Measurements from ENCODE around the gene NT5DC3.

NT5DC3 gene

GRCh38 chr12:103734863-103735262 lies 106.2 kb downstream of the NT5DC3 start:
- H2AFZ ChIP-seq (ENCODE audit: low read length): no peak overlapping the region

GRCh38 chr12:103731539-103731938 lies 109.5 kb downstream of the NT5DC3 start:
- H2BK120ac ChIP-seq (ENCODE audit: low read depth, low read length): no peak overlapping the region
- H3K4me2 ChIP-seq (ENCODE audit: insufficient read depth, low read length, poor library complexity, severe bottlenecking): no peak overlapping the region
- H3K9me3 ChIP-seq (replicated peaks in 1 of 2; ENCODE audit: control insufficient read depth in 2 of 2, insufficient read depth in 1 of 2, low read depth in 1 of 2, low read length in 2 of 2): peaks cover 0 to 3% of the 10 kb centered on the region in 2 donors
- no peak overlapping the region for H4K91ac ChIP-seq (ENCODE audit: low read depth, low read length, poor library complexity)
- H3K36me3 ChIP-seq (replicated peaks in 1 of 2; ENCODE audit: control insufficient read depth in 2 of 2, insufficient read depth in 2 of 2, low read length in 2 of 2): no peaks in the 10 kb centered on the region
- H3K18ac ChIP-seq (ENCODE audit: low read length): no peak overlapping the region
- H2BK5ac ChIP-seq (ENCODE audit: low read length): no peak overlapping the region
- no peak overlapping the region for H3K23ac ChIP-seq (ENCODE audit: low read depth, low read length, poor library complexity)
- no peak overlapping the region for H3K9ac ChIP-seq (ENCODE audit: low read depth, low read length, poor library complexity)
- H3K4me1 ChIP-seq (ENCODE audit: control insufficient read depth in 2 of 2, insufficient read depth in 1 of 2, low read depth in 1 of 2, low read length in 2 of 2): no peaks in the 10 kb centered on the region
- H3K14ac ChIP-seq (ENCODE audit: low read length): no peak overlapping the region
- H2AK5ac ChIP-seq (ENCODE audit: low read depth, low read length): no peak overlapping the region
- DNase-seq (ENCODE audit: low spot score): no peak
- no peak overlapping the region for H3K27ac ChIP-seq (replicated peaks; ENCODE audit: low read length)
- H2BK12ac ChIP-seq (ENCODE audit: low read length): no peak overlapping the region
- H3K4ac ChIP-seq (ENCODE audit: low read length): no peak overlapping the region
- no CpG with 5 or more reads among the region's 1 CpG for WGBS, 2 donors (ENCODE audit: extremely low coverage in 2 of 2, insufficient read length in 2 of 2, insufficient replicate concordance in 1 of 2)
- H4K8ac ChIP-seq (ENCODE audit: low read depth, low read length): no peak overlapping the region
- H2AFZ ChIP-seq (ENCODE audit: low read length): no peak overlapping the region
- H2BK15ac ChIP-seq (ENCODE audit: low read length): no peak overlapping the region
- H3K4me3 ChIP-seq (ENCODE audit: low read length in 2 of 2): no peak overlapping the region
- no peaks in the 10 kb centered on the region for H3K79me1 ChIP-seq (ENCODE audit: low read depth, low read length)
- peaks cover 0 to 8% (median 0%) of the 10 kb centered on the region in 3 experiments for H3K27me3 ChIP-seq (ENCODE audit: control insufficient read depth in 3 of 3, insufficient read depth in 3 of 3, low read depth in 1 of 3, low read length in 3 of 3)

More at GRCh38 chr12:103734863-103735262, 106.2 kb downstream of the NT5DC3 start:
- Histone ChIP-seq H3K4me3 (ENCODE audit: low read length in 2 of 2) (no peak overlapping the region), H4K91ac (ENCODE audit: low read depth, low read length, poor library complexity) (no peak overlapping the region), H3K9ac (ENCODE audit: low read depth, low read length, poor library complexity) (no peak overlapping the region), H3K18ac (ENCODE audit: low read length) (no peak overlapping the region), H2BK12ac (ENCODE audit: low read length) (no peak overlapping the region), H2BK120ac (ENCODE audit: low read depth, low read length) (no peak overlapping the region), H2BK5ac (ENCODE audit: low read length) (no peak overlapping the region), H2BK15ac (ENCODE audit: low read length) (no peak overlapping the region), H4K8ac (ENCODE audit: low read depth, low read length) (no peak overlapping the region), H3K79me1 (ENCODE audit: low read depth, low read length) (no peaks in the 10 kb centered on the region), H3K23ac (ENCODE audit: low read depth, low read length, poor library complexity) (no peak overlapping the region), H3K36me3 (replicated peaks in 1 of 2; ENCODE audit: control insufficient read depth in 2 of 2, insufficient read depth in 2 of 2, low read length in 2 of 2) (no peaks in the 10 kb centered on the region), H3K4ac (ENCODE audit: low read length) (no peak overlapping the region), H3K9me3 (replicated peaks in 1 of 2; ENCODE audit: control insufficient read depth in 2 of 2, insufficient read depth in 1 of 2, low read depth in 1 of 2, low read length in 2 of 2) (peaks cover 0 to 3% of the 10 kb centered on the region in 2 donors), H3K4me1 (ENCODE audit: control insufficient read depth in 2 of 2, insufficient read depth in 1 of 2, low read depth in 1 of 2, low read length in 2 of 2) (no peaks in the 10 kb centered on the region), H2AK5ac (ENCODE audit: low read depth, low read length) (no peak overlapping the region), H3K27ac (replicated peaks; ENCODE audit: low read length) (no peak overlapping the region), H3K27me3 (ENCODE audit: control insufficient read depth in 3 of 3, insufficient read depth in 3 of 3, low read depth in 1 of 3, low read length in 3 of 3) (peaks cover 0 to 6% (median 0%) of the 10 kb centered on the region in 3 experiments), H3K14ac (ENCODE audit: low read length) (no peak overlapping the region), H3K4me2 (ENCODE audit: insufficient read depth, low read length, poor library complexity, severe bottlenecking) (no peak overlapping the region)
- DNase-seq (ENCODE audit: low spot score): no peak
- WGBS, 2 donors (ENCODE audit: extremely low coverage in 2 of 2, insufficient read length in 2 of 2, insufficient replicate concordance in 1 of 2): no CpG with 5 or more reads among the region's 2 CpGs

- Histone ChIP-seq H2BK15ac (ENCODE audit: low read length) (no peak overlapping the region), H3K18ac (ENCODE audit: low read length) (no peak overlapping the region), H3K9ac (ENCODE audit: low read depth, low read length, poor library complexity) (no peak overlapping the region), H3K4me1 (ENCODE audit: control insufficient read depth in 2 of 2, insufficient read depth in 1 of 2, low read depth in 1 of 2, low read length in 2 of 2) (no peaks in the 10 kb centered on the region), H3K27me3 (ENCODE audit: control insufficient read depth in 3 of 3, insufficient read depth in 3 of 3, low read depth in 1 of 3, low read length in 3 of 3) (peaks cover 0 to 8% (median 0%) of the 10 kb centered on the region in 3 experiments), H3K4ac (ENCODE audit: low read length) (no peak overlapping the region), H4K8ac (ENCODE audit: low read depth, low read length) (no peak overlapping the region), H3K4me3 (ENCODE audit: low read length in 2 of 2) (no peak overlapping the region), H3K27ac (replicated peaks; ENCODE audit: low read length) (no peak overlapping the region), H3K23ac (ENCODE audit: low read depth, low read length, poor library complexity) (no peak overlapping the region), H2BK5ac (ENCODE audit: low read length) (no peak overlapping the region), H3K4me2 (ENCODE audit: insufficient read depth, low read length, poor library complexity, severe bottlenecking) (no peak overlapping the region), H3K14ac (ENCODE audit: low read length) (no peak overlapping the region), H3K36me3 (replicated peaks in 1 of 2; ENCODE audit: control insufficient read depth in 2 of 2, insufficient read depth in 2 of 2, low read length in 2 of 2) (no peaks in the 10 kb centered on the region), H2AK5ac (ENCODE audit: low read depth, low read length) (no peak overlapping the region), H2BK120ac (ENCODE audit: low read depth, low read length) (no peak overlapping the region), H2BK12ac (ENCODE audit: low read length) (no peak overlapping the region), H4K91ac (ENCODE audit: low read depth, low read length, poor library complexity) (no peak overlapping the region), H3K79me1 (ENCODE audit: low read depth, low read length) (no peaks in the 10 kb centered on the region), H3K9me3 (replicated peaks in 1 of 2; ENCODE audit: control insufficient read depth in 2 of 2, insufficient read depth in 1 of 2, low read depth in 1 of 2, low read length in 2 of 2) (peaks cover 0 to 5% of the 10 kb centered on the region in 2 donors), H2AFZ (ENCODE audit: low read length) (no peak overlapping the region)
- WGBS, 2 donors (ENCODE audit: extremely low coverage in 2 of 2, insufficient read length in 2 of 2, insufficient replicate concordance in 1 of 2): no CpG with 5 or more reads among the region's 1 CpG
- no peak for DNase-seq (ENCODE audit: low spot score)
These were observed 111.5 kb downstream of the NT5DC3 start for GRCh38 chr12:103729499-103729898.

GRCh38 chr12:103728323-103728722 lies 112.7 kb downstream of the NT5DC3 start:
- no peak overlapping the region for H2BK15ac ChIP-seq (ENCODE audit: low read length)
- H3K4me2 ChIP-seq (ENCODE audit: insufficient read depth, low read length, poor library complexity, severe bottlenecking): no peak overlapping the region
- H2BK120ac ChIP-seq (ENCODE audit: low read depth, low read length): no peak overlapping the region
- H3K4me3 ChIP-seq (ENCODE audit: low read length in 2 of 2): no peak overlapping the region
- no peak overlapping the region for H3K4ac ChIP-seq (ENCODE audit: low read length)
- no peak overlapping the region for H2BK12ac ChIP-seq (ENCODE audit: low read length)
- no peak for DNase-seq (ENCODE audit: low spot score)
- H4K8ac ChIP-seq (ENCODE audit: low read depth, low read length): no peak overlapping the region
- no peak overlapping the region for H2BK5ac ChIP-seq (ENCODE audit: low read length)
- no peak overlapping the region for H3K9ac ChIP-seq (ENCODE audit: low read depth, low read length, poor library complexity)
- no peaks in the 10 kb centered on the region for H3K36me3 ChIP-seq (replicated peaks in 1 of 2; ENCODE audit: control insufficient read depth in 2 of 2, insufficient read depth in 2 of 2, low read length in 2 of 2)
- H3K14ac ChIP-seq (ENCODE audit: low read length): no peak overlapping the region
- H3K23ac ChIP-seq (ENCODE audit: low read depth, low read length, poor library complexity): no peak overlapping the region
- H4K91ac ChIP-seq (ENCODE audit: low read depth, low read length, poor library complexity): no peak overlapping the region
- H2AK5ac ChIP-seq (ENCODE audit: low read depth, low read length): no peak overlapping the region
- no peaks in the 10 kb centered on the region for H3K4me1 ChIP-seq (ENCODE audit: control insufficient read depth in 2 of 2, insufficient read depth in 1 of 2, low read depth in 1 of 2, low read length in 2 of 2)
- no peaks in the 10 kb centered on the region for H3K79me1 ChIP-seq (ENCODE audit: low read depth, low read length)
- peaks cover 0 to 9% (median 0%) of the 10 kb centered on the region in 3 experiments for H3K27me3 ChIP-seq (ENCODE audit: control insufficient read depth in 3 of 3, insufficient read depth in 3 of 3, low read depth in 1 of 3, low read length in 3 of 3)
- no peak overlapping the region for H3K18ac ChIP-seq (ENCODE audit: low read length)
- no CpG with 5 or more reads among the region's 4 CpGs for WGBS, 2 donors (ENCODE audit: extremely low coverage in 2 of 2, insufficient read length in 2 of 2, insufficient replicate concordance in 1 of 2)
- peak overlapping the region; percentile 51 for H2AFZ ChIP-seq (ENCODE audit: low read length)
- peaks cover 0 to 5% of the 10 kb centered on the region in 2 donors for H3K9me3 ChIP-seq (replicated peaks in 1 of 2; ENCODE audit: control insufficient read depth in 2 of 2, insufficient read depth in 1 of 2, low read depth in 1 of 2, low read length in 2 of 2)
- H3K27ac ChIP-seq (replicated peaks; ENCODE audit: low read length): no peak overlapping the region
